IPS-18c (cell line): ENCODE measurements around the gene RTN4R.

Experiments used
- H3K4me3 ChIP-seq: 2 replicates; pipeline ENCODE4 v1.7.0; 2013; ENCODE audit warnings: low read depth, mild to moderate bottlenecking, low read length, moderate library complexity; ENCODE audit not compliant: insufficient read depth
- H3K9me3 ChIP-seq: one replicate; pipeline ENCODE4 v1.6.1; 2013; ENCODE audit warnings: mild to moderate bottlenecking, low read length, moderate library complexity; ENCODE audit not compliant: control insufficient read depth, insufficient read depth

Gene RTN4R

GRCh38 chr22:20241579-20242392, 26.3 kb downstream of the RTN4R start:
- H3K4me3 ChIP-seq: no peak overlapping the region
- no peaks in the 10 kb centered on the region for H3K9me3 ChIP-seq

DNA sequence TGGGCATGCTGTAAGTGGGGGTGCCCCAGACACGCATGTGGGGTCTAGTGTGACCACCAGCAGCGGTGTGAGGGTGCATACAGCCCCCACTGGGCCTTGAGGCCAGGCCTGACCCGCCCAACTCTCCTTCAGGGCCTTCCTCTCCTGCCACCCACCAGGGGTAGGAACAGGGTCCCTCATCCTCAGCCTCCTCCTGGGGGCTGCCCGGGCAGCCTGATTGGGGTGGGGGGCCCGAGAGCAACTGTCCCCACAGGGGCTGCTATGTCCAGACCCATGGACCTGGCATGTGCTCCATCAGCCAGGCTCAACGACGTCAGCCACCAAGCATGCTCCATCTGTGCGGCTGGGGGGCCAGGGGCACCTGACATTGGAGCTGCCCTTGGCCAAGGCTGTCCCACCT, 27.2 kb downstream of the RTN4R start:
- Histone ChIP-seq H3K4me3 (no peak overlapping the region), H3K9me3 (no peaks in the 10 kb centered on the region)

DNA sequence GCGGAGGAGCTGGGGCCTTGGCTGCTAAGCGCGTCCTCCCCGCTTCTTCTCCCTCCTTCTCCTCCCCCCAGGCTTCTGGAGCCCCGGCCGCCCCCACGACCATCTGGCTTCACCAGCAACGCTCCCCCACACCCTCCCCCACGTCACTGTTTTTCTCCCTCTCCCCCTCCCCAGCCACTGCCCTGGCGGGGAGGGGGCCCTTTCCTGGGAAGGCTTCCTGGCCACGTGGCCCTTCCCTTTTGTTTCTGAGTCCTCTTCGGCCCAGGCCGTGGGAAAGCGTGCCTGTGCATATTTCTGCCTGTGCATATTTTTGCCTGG, 27.7 kb downstream of the RTN4R start:
- Histone ChIP-seq H3K9me3 (no peaks in the 10 kb centered on the region), H3K4me3 (no peak overlapping the region)

DNA sequence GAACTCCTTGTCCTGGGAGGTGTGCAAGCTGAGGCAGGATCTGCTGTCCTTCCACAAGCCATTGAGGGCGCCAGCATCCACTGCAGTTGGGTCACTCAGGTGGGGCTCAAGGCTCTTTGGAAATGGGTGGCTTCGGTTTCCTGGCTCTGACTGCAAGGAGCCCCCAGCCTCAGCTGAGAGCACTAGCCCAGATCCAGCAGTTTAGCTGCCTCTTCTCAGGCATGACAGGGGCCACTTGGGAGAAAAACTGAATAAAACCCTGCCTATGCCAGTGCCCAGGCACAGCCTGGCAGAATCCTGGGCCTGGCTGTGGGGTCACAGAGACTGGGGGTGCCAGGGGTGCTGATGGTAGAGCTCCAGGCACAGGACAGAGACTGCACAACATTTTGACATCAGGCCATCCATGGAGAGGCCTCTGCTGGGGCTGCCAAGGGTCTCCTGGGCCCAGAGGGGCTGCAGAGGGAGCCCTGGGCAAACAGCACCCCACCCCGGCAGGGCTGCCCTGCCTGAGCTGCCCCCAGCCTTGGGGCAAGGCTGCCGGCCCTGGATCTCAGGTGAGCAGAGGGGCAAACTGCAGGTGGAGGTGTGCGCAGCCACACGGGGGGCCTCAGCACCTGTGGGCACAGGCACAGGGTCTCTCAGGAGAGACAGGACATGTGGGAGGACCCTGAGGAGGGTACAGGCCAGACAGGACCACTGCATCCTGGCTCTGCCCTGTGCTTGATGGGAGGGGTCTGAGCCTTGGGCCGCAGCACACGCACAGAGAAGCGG, 28.3 kb downstream of the RTN4R start:
- Histone ChIP-seq H3K4me3 (no peak overlapping the region), H3K9me3 (no peaks in the 10 kb centered on the region)

GRCh38 chr22:20238901-20239675, 29.0 kb downstream of the RTN4R start:
- no peaks in the 10 kb centered on the region for H3K9me3 ChIP-seq
- H3K4me3 ChIP-seq: no peak overlapping the region

DNA sequence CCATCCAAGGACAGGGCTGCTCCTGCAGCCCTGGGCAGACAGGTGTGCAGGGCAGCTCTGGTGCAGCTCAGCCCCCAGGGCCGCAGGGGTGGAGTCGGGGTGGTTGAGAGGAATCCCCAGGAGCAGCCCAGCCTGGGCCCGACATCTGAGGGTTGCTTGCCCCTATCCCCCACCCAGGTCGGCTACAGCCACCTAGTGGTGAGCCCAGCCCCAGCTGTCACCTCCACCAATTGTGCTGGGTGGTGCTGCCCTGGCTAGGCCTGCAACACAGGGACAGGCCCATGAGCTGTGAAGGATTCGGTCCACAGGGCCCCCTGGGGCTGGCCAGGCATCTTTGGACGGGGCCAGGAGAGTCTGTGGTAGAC, 29.6 kb downstream of the RTN4R start:
- no peak overlapping the region for H3K4me3 ChIP-seq

GRCh38 chr22:20237480-20238440, 30.4 kb downstream of the RTN4R start:
- Histone ChIP-seq H3K9me3 (no peaks in the 10 kb centered on the region), H3K4me3 (no peak overlapping the region)

More for the DNA sequence above, 29.6 kb downstream of the RTN4R start:
- no peaks in the 10 kb centered on the region for H3K9me3 ChIP-seq

- H3K4me3 ChIP-seq: no peak overlapping the region
- H3K9me3 ChIP-seq: no peaks in the 10 kb centered on the region
These were observed 31.9 kb downstream of the RTN4R start for GRCh38 chr22:20236052-20236717.

DNA sequence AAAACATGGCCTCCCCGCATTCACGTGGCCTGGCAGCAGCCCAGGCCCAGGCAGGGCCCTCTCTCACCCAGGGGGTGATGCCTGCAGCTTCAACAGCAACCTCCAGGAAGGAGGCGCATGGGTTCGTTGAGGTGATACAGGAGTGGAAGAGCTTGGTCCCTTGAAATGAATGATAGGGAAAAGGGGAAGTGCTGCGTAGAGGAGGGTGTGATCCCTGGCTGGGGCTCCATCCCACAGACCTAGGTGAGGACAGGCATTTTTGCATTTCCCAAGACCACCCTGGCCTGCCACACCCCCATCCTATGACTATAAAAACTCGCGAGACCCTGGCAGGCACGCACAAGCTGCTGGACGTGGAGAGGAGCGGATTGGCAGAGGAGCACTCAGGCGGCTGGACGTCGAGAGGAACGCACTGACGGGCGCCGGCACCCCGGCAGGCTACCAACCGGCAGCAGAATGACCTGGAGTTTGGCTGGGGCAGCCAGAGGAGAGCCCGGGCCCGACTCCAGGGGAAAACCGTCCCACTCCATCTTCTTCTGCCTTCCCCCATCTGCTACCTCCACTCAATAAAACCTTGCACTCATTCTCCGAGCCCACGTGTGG, 32.6 kb downstream of the RTN4R start:
- Histone ChIP-seq H3K4me3 (no peak overlapping the region), H3K9me3 (no peaks in the 10 kb centered on the region)

DNA sequence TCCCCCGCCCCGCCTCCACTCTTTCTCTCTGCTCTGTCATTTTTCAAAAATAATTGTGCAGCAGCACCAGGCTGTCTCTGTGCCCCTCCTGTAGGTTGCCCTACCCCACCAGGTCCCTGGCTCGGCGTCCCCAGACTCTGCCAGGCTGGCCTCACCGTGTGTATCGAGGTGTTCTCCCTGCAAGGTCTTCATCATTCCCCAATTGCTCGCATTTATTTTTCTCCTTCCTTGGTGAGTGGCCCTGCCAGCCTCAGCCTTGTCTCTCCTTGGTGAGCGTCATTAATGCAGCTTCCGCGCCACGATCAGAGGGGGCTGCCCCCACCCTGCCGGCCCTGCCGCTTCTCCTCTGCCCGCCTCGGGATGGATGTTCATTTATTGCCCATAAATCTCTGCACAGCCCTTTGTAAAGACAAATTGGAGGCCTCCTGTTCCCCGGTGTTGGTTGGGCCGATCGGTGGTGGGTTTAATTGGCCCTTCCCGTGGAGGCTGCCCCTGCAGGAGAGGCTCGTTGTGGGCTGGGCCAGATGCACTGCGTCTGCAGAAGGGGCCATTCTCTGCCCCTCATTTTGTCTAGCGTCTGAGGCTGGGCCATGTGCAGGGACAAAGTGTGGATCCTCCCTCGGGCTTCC, 33.2 kb downstream of the RTN4R start:
- Histone ChIP-seq H3K9me3 (no peaks in the 10 kb centered on the region), H3K4me3 (no peak overlapping the region)

- Histone ChIP-seq H3K4me3 (no peak overlapping the region), H3K9me3 (no peaks in the 10 kb centered on the region)
These were observed 33.8 kb downstream of the RTN4R start for GRCh38 chr22:20234314-20234682.

DNA sequence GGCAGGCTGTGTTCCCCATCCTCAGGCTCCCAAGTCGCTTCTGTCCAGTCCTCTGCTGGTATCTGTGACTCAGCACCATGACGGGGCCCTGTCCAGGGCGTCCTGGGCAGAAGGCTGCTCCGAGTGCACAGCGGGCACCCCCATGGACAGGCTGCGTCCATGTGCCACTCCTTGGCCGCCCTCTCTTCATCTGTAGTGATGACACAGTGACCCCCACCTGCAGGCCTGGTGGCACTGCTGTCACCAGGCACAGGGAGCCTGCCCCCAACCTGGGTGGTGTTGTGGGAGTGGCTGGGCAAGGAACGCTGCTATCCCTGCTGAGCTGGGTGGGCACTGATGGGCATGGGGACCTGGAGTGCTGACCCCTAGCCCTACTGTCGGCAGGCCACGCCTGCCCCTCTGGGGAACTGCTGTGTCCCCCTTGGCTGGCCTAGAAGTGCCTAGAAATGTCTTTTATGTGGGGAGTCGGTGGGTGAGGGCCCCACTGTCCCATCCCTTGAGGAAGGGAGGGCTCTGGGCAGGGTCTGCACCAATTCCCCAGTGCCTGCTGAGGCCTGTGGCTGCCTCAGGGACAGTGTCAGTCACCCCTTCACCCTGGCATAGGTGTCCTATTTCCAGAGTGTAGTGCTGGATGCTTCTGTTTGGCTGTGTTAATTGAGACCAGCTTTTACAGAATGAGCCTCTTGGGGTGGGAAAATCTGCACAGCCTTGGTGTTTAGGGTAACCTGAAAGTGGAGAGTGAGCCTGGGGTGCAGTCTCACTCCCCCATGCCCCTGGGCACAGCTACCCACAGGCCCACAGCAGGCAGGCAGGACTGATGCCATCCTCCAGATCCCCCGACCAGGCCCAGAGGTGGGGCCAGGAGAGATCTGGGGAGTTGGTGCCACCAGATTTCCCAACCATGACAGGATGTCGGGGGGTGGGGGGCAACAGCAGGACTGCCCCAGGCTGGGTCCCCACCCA, 34.5 kb downstream of the RTN4R start:
- Histone ChIP-seq H3K4me3 (no peak overlapping the region), H3K9me3 (no peaks in the 10 kb centered on the region)

DNA sequence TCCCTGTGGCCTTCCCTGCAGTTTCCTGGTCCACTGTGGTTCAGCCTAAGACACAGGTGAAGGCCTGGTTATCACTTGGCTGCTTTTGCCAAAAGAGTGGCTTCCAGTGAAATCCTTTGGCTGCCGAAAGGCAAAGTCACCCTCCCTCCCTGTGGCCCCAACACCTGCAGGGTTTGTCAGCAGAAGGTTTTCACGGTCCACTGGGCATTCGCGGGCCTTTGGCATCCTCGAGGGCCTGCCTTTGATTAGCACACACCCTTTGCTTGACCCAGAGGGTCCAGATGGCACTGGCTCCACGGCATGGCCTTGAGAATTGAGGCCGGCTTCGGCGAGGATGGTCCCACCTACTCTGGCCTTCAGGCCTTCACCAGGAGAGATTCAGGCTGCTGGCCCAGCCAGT, 35.3 kb downstream of the RTN4R start:
- Histone ChIP-seq H3K4me3 (no peak overlapping the region), H3K9me3 (no peaks in the 10 kb centered on the region)

DNA sequence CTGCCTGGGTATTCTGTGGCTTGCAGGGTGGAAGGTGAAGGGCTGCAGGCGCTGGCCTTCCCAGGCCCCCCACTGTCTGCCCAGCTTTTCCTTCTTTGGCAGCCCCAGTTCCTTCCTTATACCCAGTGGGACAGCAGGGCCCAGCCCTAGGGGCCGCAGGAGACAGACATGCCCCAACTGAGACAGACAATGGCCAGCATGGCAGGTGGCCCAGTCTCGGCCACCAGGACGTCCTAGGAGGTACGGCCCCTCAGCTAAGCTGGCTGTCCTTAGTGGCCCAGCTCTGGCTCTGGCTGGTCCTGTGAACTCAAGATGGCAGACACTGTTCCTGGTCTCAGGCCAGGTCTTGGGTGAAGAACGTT, 35.9 kb downstream of the RTN4R start:
- Histone ChIP-seq H3K9me3 (no peaks in the 10 kb centered on the region), H3K4me3 (no peak overlapping the region)
